Caco-2 (cell line): ENCODE measurements around the gene MACROD2. TPM values are rescaled to one million over a fixed set of nuclear protein-coding genes. Genes with fewer than 3 reads are reported as not detected.

Experiments used
- BruUV-seq: library from RNA; stranded (reverse); fragments of 400-500 nt; replicated peaks from 2 replicates; lab custom pipeline; 2021; lab: Mats Ljungman, UMichigan
- CTCF ChIA-PET: fragments of 300-600 bp; sonication (Branson Sonifier 250); formaldehyde crosslinking; loops from one replicate; lab custom pipeline; 2022; ENCODE audit warnings: antibody characterized with exemption; lab: Charles Lee
- POLR2A ChIA-PET: fragments of 300-600 bp; sonication (Branson Sonifier 250); formaldehyde crosslinking; loops from one replicate; lab custom pipeline; 2022; ENCODE audit warnings: antibody characterized with exemption; lab: Charles Lee
- DNase-seq, 2 experiments: peaks; one replicate each; pipeline versions ENCODE4 v3.0.0 to v3.0.0-alpha.2; 2020 to 2022
- H3K27me3 ChIP-seq: replicated peaks from 2 replicates; pipeline ENCODE4 v1.6.0; 2011; ENCODE audit warnings: low read length; ENCODE audit not compliant: control insufficient read depth, insufficient read depth
- H3K36me3 ChIP-seq: 2 replicates; pipeline ENCODE4 v1.5.1; 2011; ENCODE audit warnings: low read length; ENCODE audit not compliant: control insufficient read depth, insufficient read depth
- H3K4me1 ChIP-seq: fragments of 250-450 bp; sonication (Bioruptor Pico); 2 replicates; pipeline ENCODE4 v1.5.1; 2020; ENCODE audit warnings: mild to moderate bottlenecking
- H3K4me3 ChIP-seq: 2 replicates; pipeline ENCODE4 v1.5.1; 2011; ENCODE audit warnings: low read depth, mild to moderate bottlenecking, control low read depth, low read length
- H3K9me3 ChIP-seq: fragments of 250-450 bp; sonication (Bioruptor Pico); 2 replicates; pipeline ENCODE4 v1.5.1; 2020; ENCODE audit warnings: mild to moderate bottlenecking, moderate library complexity
- H3K27ac Mint-ChIP-seq: one replicate; pipeline ENCODE4 v1.8.0; 2022; ENCODE audit warnings: mixed read lengths; ENCODE audit not compliant: unreplicated experiment
- H3K27me3 Mint-ChIP-seq: one replicate; pipeline ENCODE4 v1.8.0; 2022; ENCODE audit warnings: mixed read lengths; ENCODE audit not compliant: insufficient read depth, unreplicated experiment
- H3K36me3 Mint-ChIP-seq: one replicate; pipeline ENCODE4 v1.8.0; 2022; ENCODE audit warnings: mild to moderate bottlenecking, mixed read lengths; ENCODE audit not compliant: insufficient read depth, unreplicated experiment
- H3K4me1 Mint-ChIP-seq: one replicate; pipeline ENCODE4 v1.8.0; 2022; ENCODE audit warnings: low read depth, mixed read lengths; ENCODE audit not compliant: unreplicated experiment
- H3K4me3 Mint-ChIP-seq: one replicate; pipeline ENCODE4 v1.8.0; 2022; ENCODE audit warnings: mild to moderate bottlenecking, moderate library complexity, mixed read lengths; ENCODE audit not compliant: unreplicated experiment
- H3K9me3 Mint-ChIP-seq: one replicate; pipeline ENCODE4 v1.8.0; 2022; ENCODE audit warnings: mixed read lengths; ENCODE audit not compliant: unreplicated experiment
- intact Hi-C: fragments of 100-400 bp; cut with micrococcal nuclease; formaldehyde crosslinking; loops from one replicate; pipeline ENCODE4 v1.10.0; 2022; ENCODE audit not compliant: unreplicated experiment
- total RNA-seq: library from RNA; stranded (reverse); gene quantifications from 2 replicates; pipeline ENCODE4 v1.2.3, GENCODE V29; 2022
- TF ChIP-seq, protein P1 (sequence below), 2 experiments: fragments of 200-600 bp in 1 of 2; IDR thresholded peaks; 1 replicate in 1 of 2; 2 replicates in 1 of 2; pipeline versions ENCODE4 v1.5.1 to v1.8.0; 2011 to 2022; ENCODE audit warnings: antibody characterized with exemption in 1 of 2, control low read depth in 1 of 2, inconsistent platforms in 1 of 2, low read depth in 1 of 2, low read length in 1 of 2, mild to moderate bottlenecking in 1 of 2, moderate library complexity in 1 of 2; ENCODE audit not compliant: insufficient read depth in 1 of 2, severe bottlenecking in 1 of 2, unreplicated experiment in 1 of 2

Gene MACROD2
- total RNA-seq, 1 experiment from 2014 or later = 6.4 TPM

DNA sequence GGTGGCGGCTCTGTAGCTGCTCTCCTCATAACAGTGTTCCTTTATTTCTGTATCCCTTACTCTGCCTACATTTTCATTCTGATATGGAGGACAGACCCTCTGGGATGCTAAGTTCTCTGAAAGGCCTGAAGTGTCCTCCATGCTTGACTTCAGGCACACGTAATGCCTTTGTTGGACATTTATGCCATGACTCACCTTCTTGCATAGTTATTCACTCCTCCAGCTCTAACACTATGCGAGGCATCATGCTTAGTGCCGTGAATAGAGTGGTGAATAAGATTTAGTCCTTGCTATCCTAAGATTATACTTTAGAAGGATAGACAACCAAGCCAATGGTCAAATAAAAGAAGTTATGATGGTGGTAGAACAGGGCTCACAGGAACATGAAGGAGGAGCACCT is 1103.0 kb downstream of the MACROD2 start:
- H3K4me3 Mint-ChIP-seq = no peak overlapping the region
- Histone ChIP-seq H3K36me3 (no peaks in the 10 kb centered on the region), H3K9me3 (0 out of 2 replicates have a peak, but pooled peaks cover 3% of the 10 kb centered on the region), H3K4me3 (no peak overlapping the region), H3K4me1 (no peaks in the 10 kb centered on the region), H3K27me3 (no peaks in the 10 kb centered on the region)
- ChIA-PET POLR2A (no interaction called here), CTCF (no interaction called here)
- intact Hi-C loops = no loop called here
- H3K27ac Mint-ChIP-seq = no peak overlapping the region
- H3K27me3 Mint-ChIP-seq = no peaks in the 10 kb centered on the region
- no peak for DNase-seq
- TF ChIP-seq, protein P1, sequence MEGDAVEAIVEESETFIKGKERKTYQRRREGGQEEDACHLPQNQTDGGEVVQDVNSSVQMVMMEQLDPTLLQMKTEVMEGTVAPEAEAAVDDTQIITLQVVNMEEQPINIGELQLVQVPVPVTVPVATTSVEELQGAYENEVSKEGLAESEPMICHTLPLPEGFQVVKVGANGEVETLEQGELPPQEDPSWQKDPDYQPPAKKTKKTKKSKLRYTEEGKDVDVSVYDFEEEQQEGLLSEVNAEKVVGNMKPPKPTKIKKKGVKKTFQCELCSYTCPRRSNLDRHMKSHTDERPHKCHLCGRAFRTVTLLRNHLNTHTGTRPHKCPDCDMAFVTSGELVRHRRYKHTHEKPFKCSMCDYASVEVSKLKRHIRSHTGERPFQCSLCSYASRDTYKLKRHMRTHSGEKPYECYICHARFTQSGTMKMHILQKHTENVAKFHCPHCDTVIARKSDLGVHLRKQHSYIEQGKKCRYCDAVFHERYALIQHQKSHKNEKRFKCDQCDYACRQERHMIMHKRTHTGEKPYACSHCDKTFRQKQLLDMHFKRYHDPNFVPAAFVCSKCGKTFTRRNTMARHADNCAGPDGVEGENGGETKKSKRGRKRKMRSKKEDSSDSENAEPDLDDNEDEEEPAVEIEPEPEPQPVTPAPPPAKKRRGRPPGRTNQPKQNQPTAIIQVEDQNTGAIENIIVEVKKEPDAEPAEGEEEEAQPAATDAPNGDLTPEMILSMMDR (IDR thresholded peaks at IDR 0.05; ENCODE audit: insufficient read depth in 1 of 2, low read depth in 1 of 2, low read length in 1 of 2, severe bottlenecking in 1 of 2, unreplicated experiment in 1 of 2) = no peak
- H3K4me1 Mint-ChIP-seq = no peaks in the 10 kb centered on the region
- no TSS peak for BruUV-seq
- H3K36me3 Mint-ChIP-seq = no peaks in the 10 kb centered on the region
- peaks cover 8% of the 10 kb centered on the region for H3K9me3 Mint-ChIP-seq

DNA sequence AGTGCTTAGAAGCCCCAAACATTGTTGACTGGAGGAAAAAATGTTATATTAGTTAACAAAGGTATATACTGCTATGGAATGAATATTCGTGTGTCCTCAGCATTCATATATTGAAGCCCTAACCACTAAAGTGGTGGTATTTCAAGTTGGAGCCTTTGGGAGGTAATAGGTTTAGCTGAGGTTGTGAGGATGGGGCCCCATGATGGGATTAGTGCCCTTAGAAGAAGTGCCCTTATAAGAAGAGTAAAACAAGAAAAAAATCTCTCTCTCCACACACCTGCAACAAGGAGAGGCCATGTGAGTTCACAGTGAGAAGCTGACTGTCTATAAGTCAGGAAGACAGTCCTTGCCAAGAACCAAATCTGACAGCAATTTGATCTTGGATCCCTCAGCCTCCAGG is 1103.8 kb downstream of the MACROD2 start:
- Mint-ChIP-seq H3K9me3 (peaks cover 8% of the 10 kb centered on the region), H3K27ac (no peak overlapping the region), H3K27me3 (no peaks in the 10 kb centered on the region), H3K36me3 (no peaks in the 10 kb centered on the region), H3K4me1 (no peaks in the 10 kb centered on the region), H3K4me3 (no peak overlapping the region)
- DNase-seq = no peak
- TF ChIP-seq, protein P1 (IDR thresholded peaks at IDR 0.05; ENCODE audit: insufficient read depth in 1 of 2, low read depth in 1 of 2, low read length in 1 of 2, severe bottlenecking in 1 of 2, unreplicated experiment in 1 of 2) = no peak
- H3K4me3 ChIP-seq = no peak overlapping the region
- no TSS peak for BruUV-seq
- H3K36me3 ChIP-seq = no peaks in the 10 kb centered on the region
- H3K9me3 ChIP-seq = 0 out of 2 replicates have a peak, but pooled peaks cover 3% of the 10 kb centered on the region
- no peaks in the 10 kb centered on the region for H3K4me1 ChIP-seq
- intact Hi-C loops = no loop called here
- H3K27me3 ChIP-seq = no peaks in the 10 kb centered on the region
- POLR2A ChIA-PET = no interaction called here
- CTCF ChIA-PET = no interaction called here

- H3K9me3 Mint-ChIP-seq = peaks cover 8% of the 10 kb centered on the region
- Histone ChIP-seq H3K4me1 (no peaks in the 10 kb centered on the region), H3K27me3 (no peaks in the 10 kb centered on the region), H3K9me3 (0 out of 2 replicates have a peak, but pooled peaks cover 3% of the 10 kb centered on the region), H3K36me3 (no peaks in the 10 kb centered on the region), H3K4me3 (no peak overlapping the region)
- CTCF ChIA-PET = no interaction called here
- intact Hi-C loops = no loop called here
- TF ChIP-seq, protein P1 (IDR thresholded peaks at IDR 0.05; ENCODE audit: insufficient read depth in 1 of 2, low read depth in 1 of 2, low read length in 1 of 2, severe bottlenecking in 1 of 2, unreplicated experiment in 1 of 2) = no peak
- H3K27ac Mint-ChIP-seq = no peak overlapping the region
- no TSS peak for BruUV-seq
- no peak for DNase-seq
- POLR2A ChIA-PET = no interaction called here
- no peaks in the 10 kb centered on the region for H3K36me3 Mint-ChIP-seq
- H3K4me1 Mint-ChIP-seq = no peaks in the 10 kb centered on the region
- no peaks in the 10 kb centered on the region for H3K27me3 Mint-ChIP-seq
- H3K4me3 Mint-ChIP-seq = no peak overlapping the region
Observed at GRCh38 chr20:15100506-15101160, 1105.3 kb downstream of the MACROD2 start.
